Measurements from ENCODE around the gene EEFSEC. TPM values are rescaled to one million over a fixed set of nuclear protein-coding genes. Genes with fewer than 3 reads are reported as not detected.

The EEFSEC gene
- total RNA-seq, 2 experiments from 2014 or later: 19.2 to 19.6 TPM

- Mint-ChIP-seq H3K27me3 (no peaks in the 10 kb centered on the region), H3K36me3 (ENCODE audit: low read depth) (peaks cover 3% of the 10 kb centered on the region), H3K4me1 (ENCODE audit: low read depth) (peaks cover 8% of the 10 kb centered on the region), H3K4me3 (no peak overlapping the region), H3K9me3 (no peaks in the 10 kb centered on the region), H3K27ac (no peak overlapping the region)
- TF ChIP-seq CTCF (IDR thresholded peaks at IDR 0.05): no peak
- DNase-seq: no peak
- ChIA-PET CTCF (no interaction called here), POLR2A (interaction anchor here (0.8 kb wide), 1 partner anchor 14 kb away, joined by 3 read pairs; no protein-coding TSS in a partner anchor)
- ATAC-seq: no peak
- intact Hi-C loops (cut with micrococcal nuclease): no loop called here
Measured at GRCh38 chr3:128274837-128275236, 121.6 kb downstream of the EEFSEC start.

- Mint-ChIP-seq H3K27ac (no peak overlapping the region), H3K9me3 (no peaks in the 10 kb centered on the region), H3K36me3 (ENCODE audit: low read depth) (peaks cover 3% of the 10 kb centered on the region), H3K27me3 (no peaks in the 10 kb centered on the region), H3K4me3 (no peak overlapping the region), H3K4me1 (ENCODE audit: low read depth) (peaks cover 7% of the 10 kb centered on the region)
- no peak for ATAC-seq
- intact Hi-C loops (cut with micrococcal nuclease): no loop called here
- ChIA-PET POLR2A (interaction anchor here (0.8 kb wide), 1 partner anchor 14 kb away, joined by 3 read pairs; no protein-coding TSS in a partner anchor), CTCF (no interaction called here)
- no peak for DNase-seq
- no peak for TF ChIP-seq CTCF (IDR thresholded peaks at IDR 0.05)
Measured at GRCh38 chr3:128275316-128276145, 122.2 kb downstream of the EEFSEC start.

- Mint-ChIP-seq H3K9me3 (no peaks in the 10 kb centered on the region), H3K4me1 (ENCODE audit: low read depth) (peaks cover 6% of the 10 kb centered on the region), H3K27me3 (no peaks in the 10 kb centered on the region), H3K27ac (no peak overlapping the region), H3K4me3 (no peak overlapping the region), H3K36me3 (ENCODE audit: low read depth) (peaks cover 3% of the 10 kb centered on the region)
- DNase-seq (no peak), ATAC-seq (no peak)
- ChIA-PET CTCF (no interaction called here), POLR2A (no interaction called here)
- no peak for TF ChIP-seq CTCF (IDR thresholded peaks at IDR 0.05)
- intact Hi-C loops (cut with micrococcal nuclease): no loop called here
Measured at GRCh38 chr3:128276146-128276435, 122.8 kb downstream of the EEFSEC start.

- no peak for TF ChIP-seq CTCF (IDR thresholded peaks at IDR 0.05)
- ATAC-seq (no peak), DNase-seq (no peak)
- POLR2A ChIA-PET: no interaction called here
- H3K27ac Mint-ChIP-seq: no peak overlapping the region
- no peak overlapping the region for H3K4me3 Mint-ChIP-seq
- intact Hi-C loops (cut with micrococcal nuclease): no loop called here
- peaks cover 6% of the 10 kb centered on the region for H3K4me1 Mint-ChIP-seq (ENCODE audit: low read depth)
- no peaks in the 10 kb centered on the region for H3K9me3 Mint-ChIP-seq
- CTCF ChIA-PET: no interaction called here
- no peaks in the 10 kb centered on the region for H3K27me3 Mint-ChIP-seq
- H3K36me3 Mint-ChIP-seq (ENCODE audit: low read depth): peaks cover 3% of the 10 kb centered on the region
Measured at GRCh38 chr3:128276577-128277183, 123.4 kb downstream of the EEFSEC start.

- POLR2A ChIA-PET: interaction anchor here (1.2 kb wide), 1 partner anchor 23 kb away, joined by 3 read pairs; no protein-coding TSS in a partner anchor
- intact Hi-C loops (cut with micrococcal nuclease): no loop called here
- DNase-seq: no peak
- H3K9me3 Mint-ChIP-seq: no peaks in the 10 kb centered on the region
- H3K4me1 Mint-ChIP-seq (ENCODE audit: low read depth): peaks cover 6% of the 10 kb centered on the region
- no peaks in the 10 kb centered on the region for H3K27me3 Mint-ChIP-seq
- no peak overlapping the region for H3K4me3 Mint-ChIP-seq
- ATAC-seq: no peak
- CTCF ChIA-PET: no interaction called here
- H3K36me3 Mint-ChIP-seq (ENCODE audit: low read depth): no peaks in the 10 kb centered on the region
- no peak for TF ChIP-seq CTCF (IDR thresholded peaks at IDR 0.05)
- no peak overlapping the region for H3K27ac Mint-ChIP-seq
Measured at GRCh38 chr3:128277378-128278069, 124.2 kb downstream of the EEFSEC start.
